ENCODE results near the gene TNFAIP8L1. TPM values are rescaled to one million over a fixed set of nuclear protein-coding genes. Genes with fewer than 3 reads are reported as not detected.
A peak's percentile ranks its signal among the peaks of the same experiment; 100 is the strongest.

TNFAIP8L1 gene
- total RNA-seq, 1 donor from 2014 or later: 0.75 TPM

- no peaks in the 10 kb centered on the region for H3K27me3 ChIP-seq (ENCODE audit: control insufficient read depth, insufficient read depth, low read length)
- peak; percentile 18 for DNase-seq (ENCODE audit: low read depth)
- no peak for TF ChIP-seq CTCF (IDR thresholded peaks at IDR 0.05; ENCODE audit: insufficient read depth, low read length, poor library complexity, severe bottlenecking)
- H3K36me3 ChIP-seq (ENCODE audit: control insufficient read depth, insufficient read depth, low read length): no peaks in the 10 kb centered on the region
- H3K4me3 ChIP-seq (ENCODE audit: low read depth, low read length): no peak overlapping the region
Observed at GRCh38 chr19:4671185-4671851, 32.0 kb downstream of the TNFAIP8L1 start.

GRCh38 chr19:4673216-4673615 is 33.9 kb downstream of the TNFAIP8L1 start:
- DNase-seq (ENCODE audit: low read depth): no peak
- TF ChIP-seq CTCF (IDR thresholded peaks at IDR 0.05; ENCODE audit: insufficient read depth, low read length, poor library complexity, severe bottlenecking): no peak
- no peaks in the 10 kb centered on the region for H3K36me3 ChIP-seq (ENCODE audit: control insufficient read depth, insufficient read depth, low read length)

GRCh38 chr19:4673726-4674125 is 34.4 kb downstream of the TNFAIP8L1 start:
- TF ChIP-seq CTCF (IDR thresholded peaks at IDR 0.05; ENCODE audit: insufficient read depth, low read length, poor library complexity, severe bottlenecking): no peak

More at GRCh38 chr19:4673216-4673615, 33.9 kb downstream of the TNFAIP8L1 start:
- Histone ChIP-seq H3K4me3 (ENCODE audit: low read depth, low read length) (no peak overlapping the region), H3K27me3 (ENCODE audit: control insufficient read depth, insufficient read depth, low read length) (no peaks in the 10 kb centered on the region)

GRCh38 chr19:4675346-4675745 is 36.0 kb downstream of the TNFAIP8L1 start:
- no peaks in the 10 kb centered on the region for H3K27me3 ChIP-seq (ENCODE audit: control insufficient read depth, insufficient read depth, low read length)
- DNase-seq (ENCODE audit: low read depth): no peak
- no peak for TF ChIP-seq CTCF (IDR thresholded peaks at IDR 0.05; ENCODE audit: insufficient read depth, low read length, poor library complexity, severe bottlenecking)
- no peaks in the 10 kb centered on the region for H3K36me3 ChIP-seq (ENCODE audit: control insufficient read depth, insufficient read depth, low read length)
- no peak overlapping the region for H3K4me3 ChIP-seq (ENCODE audit: low read depth, low read length)

More at GRCh38 chr19:4673726-4674125, 34.4 kb downstream of the TNFAIP8L1 start:
- H3K36me3 ChIP-seq (ENCODE audit: control insufficient read depth, insufficient read depth, low read length): no peaks in the 10 kb centered on the region
- no peak overlapping the region for H3K4me3 ChIP-seq (ENCODE audit: low read depth, low read length)
- DNase-seq (ENCODE audit: low read depth): no peak
- H3K27me3 ChIP-seq (ENCODE audit: control insufficient read depth, insufficient read depth, low read length): no peaks in the 10 kb centered on the region

GRCh38 chr19:4676955-4677731 is 37.8 kb downstream of the TNFAIP8L1 start:
- H3K4me3 ChIP-seq (ENCODE audit: low read depth, low read length): no peak overlapping the region
- DNase-seq (ENCODE audit: low read depth): no peak

More at GRCh38 chr19:4676955-4677731, 37.8 kb downstream of the TNFAIP8L1 start:
- H3K27me3 ChIP-seq (ENCODE audit: control insufficient read depth, insufficient read depth, low read length): no peaks in the 10 kb centered on the region
- TF ChIP-seq CTCF (IDR thresholded peaks at IDR 0.05; ENCODE audit: insufficient read depth, low read length, poor library complexity, severe bottlenecking): peak; percentile 60
- no peaks in the 10 kb centered on the region for H3K36me3 ChIP-seq (ENCODE audit: control insufficient read depth, insufficient read depth, low read length)
